DOHH2 (cell line): Measurements from ENCODE around the gene TPRA1.

Experiments used
- H3F3A ChIP-seq: fragments of 200-600 bp; sonication (generic), shearing (Covaris generic); 2 replicates; pipeline ENCODE4 v1.6.0; 2016; ENCODE audit warnings: antibody characterized with exemption, mild to moderate bottlenecking; ENCODE audit not compliant: control insufficient read depth, insufficient read depth
- H3K27ac ChIP-seq: fragments of 200-600 bp; sonication (generic); 2 replicates; pipeline ENCODE4 v1.5.1; 2014; ENCODE audit warnings: low read depth, mild to moderate bottlenecking, low read length, moderate library complexity
- H3K27me3 ChIP-seq: fragments of 200-600 bp; sonication (generic); 2 replicates; pipeline ENCODE4 v1.6.1; 2014; ENCODE audit warnings: mild to moderate bottlenecking, low read length, mixed read lengths; ENCODE audit not compliant: control insufficient read depth
- H3K36me3 ChIP-seq: fragments of 200-600 bp; sonication (generic); 2 replicates; pipeline ENCODE4 v1.6.1; 2014; ENCODE audit warnings: mild to moderate bottlenecking, low read length, moderate library complexity, mixed read lengths; ENCODE audit not compliant: control insufficient read depth
- H3K4me1 ChIP-seq: fragments of 200-600 bp; sonication (generic); 2 replicates; pipeline ENCODE4 v1.6.1; 2014; ENCODE audit warnings: mild to moderate bottlenecking, low read length, mixed read lengths; ENCODE audit not compliant: control insufficient read depth
- H3K4me2 ChIP-seq: fragments of 200-600 bp; sonication (generic); 2 replicates; pipeline ENCODE4 v1.6.0; 2014; ENCODE audit warnings: mild to moderate bottlenecking, low read length, moderate library complexity
- H3K4me3 ChIP-seq: fragments of 200-600 bp; sonication (generic); 2 replicates; pipeline ENCODE4 v1.5.1; 2014; ENCODE audit warnings: mild to moderate bottlenecking, low read length, mixed read lengths
- H3K79me2 ChIP-seq: fragments of 200-600 bp; sonication (generic); 2 replicates; pipeline ENCODE4 v1.6.1; 2014; ENCODE audit warnings: mild to moderate bottlenecking, low read length, mixed read lengths; ENCODE audit not compliant: control insufficient read depth
- H3K9me2 ChIP-seq: fragments of 200-600 bp; sonication (generic); replicated peaks from 2 replicates; pipeline ENCODE4 v1.6.1; 2014; ENCODE audit warnings: mild to moderate bottlenecking, low read length, mixed read lengths; ENCODE audit not compliant: control insufficient read depth
- H3K9me3 ChIP-seq: fragments of 200-600 bp; sonication (generic); 2 replicates; pipeline ENCODE4 v1.6.1; 2014; ENCODE audit warnings: antibody characterized with exemption, low read length, mixed read lengths; ENCODE audit not compliant: control insufficient read depth, insufficient read depth
- H4K20me1 ChIP-seq: fragments of 200-600 bp; sonication (generic); 2 replicates; pipeline ENCODE4 v1.6.0; 2014; ENCODE audit warnings: low read depth, mild to moderate bottlenecking, antibody characterized with exemption, low read length, moderate library complexity; ENCODE audit not compliant: control insufficient read depth, insufficient read depth
- CTCF ChIP-seq: fragments of 200-600 bp; sonication (generic); IDR thresholded peaks from one replicate; pipeline ENCODE4 v1.5.1; 2014; ENCODE audit warnings: antibody characterized with exemption, mild to moderate bottlenecking, low read depth, low read length; ENCODE audit not compliant: poor library complexity, severe bottlenecking
- EZH2phosphoT487 ChIP-seq: fragments of 200-600 bp; sonication (generic); IDR thresholded peaks from 2 replicates; pipeline ENCODE4 v1.6.1; 2017; ENCODE audit warnings: borderline replicate concordance, mild to moderate bottlenecking, antibody characterized with exemption, low read length, moderate library complexity, mixed read lengths

Gene TPRA1

DNA sequence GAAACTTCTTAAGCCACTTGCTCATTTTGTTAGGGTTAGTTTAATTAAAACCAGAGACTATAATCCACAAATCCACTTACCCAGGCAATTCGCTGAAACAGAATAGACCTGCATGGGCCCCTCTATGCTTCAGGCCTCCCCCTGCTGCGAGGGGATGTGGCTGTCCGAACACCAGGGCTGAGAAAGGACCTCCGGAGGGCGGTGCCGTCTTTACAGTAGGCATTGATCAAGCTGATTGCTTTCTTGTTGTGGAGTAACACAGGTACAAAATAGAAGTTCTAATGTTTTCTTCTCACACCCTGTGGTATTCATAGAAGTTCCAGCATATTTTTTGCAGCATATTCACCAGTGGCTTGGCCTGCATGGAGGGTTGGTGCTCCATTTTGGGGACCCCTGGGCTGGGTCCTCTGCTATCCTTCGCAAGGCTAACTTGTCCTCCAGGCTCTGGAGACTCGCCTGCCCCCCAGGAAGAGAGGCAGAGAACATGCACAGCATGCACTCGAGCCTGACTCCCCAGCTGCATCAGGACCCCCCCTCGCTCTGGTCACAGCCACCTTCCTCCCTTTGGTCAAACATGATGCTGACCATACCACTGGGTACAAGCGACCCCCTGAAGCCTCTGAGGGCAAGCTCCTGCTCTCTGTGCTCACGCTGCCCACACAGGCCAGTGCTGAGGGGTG, 55.3 kb downstream of the TPRA1 start:
- Histone ChIP-seq H3K27ac (no peak overlapping the region), H3K9me3 (no peaks in the 10 kb centered on the region), H3K4me1 (peaks cover under 1% of the 10 kb centered on the region), H3K4me3 (no peak overlapping the region), H3K79me2 (no peaks in the 10 kb centered on the region), H3K4me2 (no peak overlapping the region), H3K36me3 (no peaks in the 10 kb centered on the region), H3F3A (no peaks in the 10 kb centered on the region), H4K20me1 (no peaks in the 10 kb centered on the region; the same call in 1 of the 2 replicates), H3K9me2 (no peaks in the 10 kb centered on the region), H3K27me3 (peaks cover 13% of the 10 kb centered on the region)
- TF ChIP-seq CTCF = no peak
- TF ChIP-seq EZH2phosphoT487 = no peak

GRCh38 chr3:127534564-127534963, 56.0 kb downstream of the TPRA1 start:
- H3K4me1 ChIP-seq = peaks cover 8% of the 10 kb centered on the region
- no peak for TF ChIP-seq CTCF
- TF ChIP-seq EZH2phosphoT487 = no peak

DNA sequence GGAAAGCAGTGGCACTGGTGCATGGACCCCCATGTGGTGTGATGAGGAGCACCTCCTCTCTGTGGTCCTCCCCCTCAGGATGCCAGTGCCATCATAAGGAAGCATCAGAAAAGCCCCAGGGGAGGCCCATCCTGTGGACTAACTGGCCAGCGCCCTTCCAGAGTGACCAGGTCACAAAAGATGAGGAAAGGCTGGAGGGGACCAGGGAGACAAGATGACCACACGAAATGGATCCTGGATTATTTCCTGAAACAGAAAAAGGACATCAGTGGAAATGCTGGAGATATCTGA, 56.4 kb downstream of the TPRA1 start:
- no peaks in the 10 kb centered on the region; the same call in 1 of the 2 replicates for H4K20me1 ChIP-seq
- H3K9me3 ChIP-seq = no peaks in the 10 kb centered on the region
- no peaks in the 10 kb centered on the region for H3K36me3 ChIP-seq
- H3K27me3 ChIP-seq = peaks cover 11% of the 10 kb centered on the region
- peaks cover 12% of the 10 kb centered on the region for H3K4me1 ChIP-seq
- no peaks in the 10 kb centered on the region for H3K9me2 ChIP-seq
- no peak for TF ChIP-seq EZH2phosphoT487
- no peak for TF ChIP-seq CTCF
- no peak overlapping the region for H3K27ac ChIP-seq
- no peak overlapping the region for H3K4me2 ChIP-seq
- H3K4me3 ChIP-seq = no peak overlapping the region
- H3K79me2 ChIP-seq = no peaks in the 10 kb centered on the region
- no peaks in the 10 kb centered on the region for H3F3A ChIP-seq

More at GRCh38 chr3:127534564-127534963, 56.0 kb downstream of the TPRA1 start:
- H3K9me2 ChIP-seq = no peaks in the 10 kb centered on the region
- no peaks in the 10 kb centered on the region; the same call in 1 of the 2 replicates for H4K20me1 ChIP-seq
- H3K79me2 ChIP-seq = no peaks in the 10 kb centered on the region
- no peak overlapping the region for H3K27ac ChIP-seq
- no peak overlapping the region for H3K4me3 ChIP-seq
- H3K27me3 ChIP-seq = peaks cover 13% of the 10 kb centered on the region
- H3F3A ChIP-seq = no peaks in the 10 kb centered on the region
- H3K36me3 ChIP-seq = no peaks in the 10 kb centered on the region
- no peak overlapping the region for H3K4me2 ChIP-seq
- no peaks in the 10 kb centered on the region for H3K9me3 ChIP-seq
